Thymus (tissue), 11 donors: ENCODE data around the gene ELMO1. TPM values are rescaled to one million over a fixed set of nuclear protein-coding genes. Genes with fewer than 3 reads are reported as not detected.
A peak's percentile ranks its signal among the peaks of the same experiment; 100 is the strongest.

ENCODE experiments used
- DNase-seq, 9 donors: peaks; one replicate each; pipeline ENCODE4 v3.0.0-alpha.2; 2013; ENCODE audit warnings: low spot score in 9 of 9, low read depth in 6 of 9, missing footprints in 1 of 9
- H3K27ac ChIP-seq, 2 donors: one replicate each; pipeline ENCODE4 v1.5.1; 2013; ENCODE audit warnings: control low read depth in 1 of 2, low read depth in 1 of 2, low read length in 1 of 2, mild to moderate bottlenecking in 1 of 2, moderate library complexity in 1 of 2
- H3K27me3 ChIP-seq, 2 donors: one replicate each; pipeline ENCODE4 v1.5.1; 2013; ENCODE audit warnings: low read length in 1 of 2; ENCODE audit not compliant: control insufficient read depth in 2 of 2, insufficient read depth in 1 of 2
- H3K36me3 ChIP-seq, 2 donors: one replicate each; pipeline ENCODE4 v1.5.1; 2013; ENCODE audit warnings: low read length in 1 of 2, mild to moderate bottlenecking in 1 of 2, moderate library complexity in 1 of 2; ENCODE audit not compliant: control insufficient read depth in 2 of 2, insufficient read depth in 2 of 2
- H3K4me1 ChIP-seq, 2 donors: one replicate each; pipeline ENCODE4 v1.5.1; 2013; ENCODE audit warnings: low read length in 2 of 2; ENCODE audit not compliant: control insufficient read depth in 2 of 2, insufficient read depth in 2 of 2
- H3K4me3 ChIP-seq, 2 donors: one replicate each; pipeline ENCODE4 v1.5.1; 2013; ENCODE audit warnings: low read length in 2 of 2, control low read depth in 1 of 2, mild to moderate bottlenecking in 1 of 2
- H3K9me3 ChIP-seq, 2 donors: one replicate each; pipeline ENCODE4 v1.5.1; 2013; ENCODE audit warnings: low read length in 1 of 2, mild to moderate bottlenecking in 1 of 2; ENCODE audit not compliant: control insufficient read depth in 2 of 2, insufficient read depth in 1 of 2
- WGBS: extraction: QIAGEN DNeasy Blood & Tissue Kit; methylation state at CpG from one replicate; pipeline ENCODE4 v1.1.7; 2013; 5-methylcytosine and 5-hydroxymethylcytosine counted together
- polyA plus RNA-seq: library from polyadenylated mRNA; stranded (reverse); fragments of 200-250 nt; gene quantifications from one replicate; pipeline ENCODE4 v1.2.3, GENCODE V29; 2013
- total RNA-seq: library from RNA; stranded (reverse); fragments of 120-200 nt; gene quantifications from one replicate; pipeline ENCODE4 v1.2.4, GENCODE V29; 2013
- donor health status: healthy.

The ELMO1 gene
- total and polyA plus RNA-seq, 2 donors = 18.7 to 22.5 TPM

- H3K27ac ChIP-seq = no peak overlapping the region
- DNase-seq = peak in 1 of 9 donors; percentile 12
- H3K27me3 ChIP-seq = no peaks in the 10 kb centered on the region
- 87% methylated on average over 1 of the region's 1 CpG for WGBS
- H3K4me3 ChIP-seq = no peak overlapping the region
- no peaks in the 10 kb centered on the region for H3K4me1 ChIP-seq
- H3K9me3 ChIP-seq = no peaks in the 10 kb centered on the region
- peaks cover 3 to 4% of the 10 kb centered on the region in 2 donors for H3K36me3 ChIP-seq
These were observed 554.5 kb downstream of the ELMO1 start for GRCh38 chr7:36894190-36894589.

- 97% methylated on average over 1 of the region's 1 CpG for WGBS
- no peak overlapping the region for H3K4me3 ChIP-seq
- H3K27me3 ChIP-seq = no peaks in the 10 kb centered on the region
- no peak for DNase-seq
- no peak overlapping the region for H3K27ac ChIP-seq
- H3K9me3 ChIP-seq = no peaks in the 10 kb centered on the region
- H3K36me3 ChIP-seq = peaks cover 4 to 14% of the 10 kb centered on the region in 2 donors
- no peaks in the 10 kb centered on the region for H3K4me1 ChIP-seq
These were observed 559.5 kb downstream of the ELMO1 start for GRCh38 chr7:36889182-36889581.

- no peak for DNase-seq
- H3K27me3 ChIP-seq = no peaks in the 10 kb centered on the region
- no peaks in the 10 kb centered on the region for H3K4me1 ChIP-seq
- H3K27ac ChIP-seq = no peak overlapping the region
- no peaks in the 10 kb centered on the region for H3K9me3 ChIP-seq
- 95% methylated on average over 2 of the region's 2 CpGs for WGBS
- H3K4me3 ChIP-seq = no peak overlapping the region
- peaks cover 0 to 12% of the 10 kb centered on the region in 2 donors for H3K36me3 ChIP-seq
These were observed 560.7 kb downstream of the ELMO1 start for GRCh38 chr7:36887969-36888368.

GRCh38 chr7:36887233-36887632 lies 561.4 kb downstream of the ELMO1 start:
- WGBS = 96% methylated on average over 9 of the region's 9 CpGs
- no peaks in the 10 kb centered on the region for H3K4me1 ChIP-seq
- peaks cover 0 to 12% of the 10 kb centered on the region in 2 donors for H3K36me3 ChIP-seq
- no peak for DNase-seq
- H3K4me3 ChIP-seq = no peak overlapping the region
- H3K27me3 ChIP-seq = no peaks in the 10 kb centered on the region
- no peaks in the 10 kb centered on the region for H3K9me3 ChIP-seq
- H3K27ac ChIP-seq = no peak overlapping the region

- Histone ChIP-seq H3K36me3 (peaks cover 0 to 15% of the 10 kb centered on the region in 2 donors), H3K4me1 (no peaks in the 10 kb centered on the region), H3K27ac (no peak overlapping the region), H3K4me3 (no peak overlapping the region), H3K9me3 (no peaks in the 10 kb centered on the region), H3K27me3 (no peaks in the 10 kb centered on the region)
- WGBS = 98% methylated on average over 5 of the region's 5 CpGs
- no peak for DNase-seq
These were observed 563.8 kb downstream of the ELMO1 start for GRCh38 chr7:36884910-36885309.

- no peaks in the 10 kb centered on the region for H3K9me3 ChIP-seq
- H3K27ac ChIP-seq = no peak overlapping the region
- no peak overlapping the region for H3K4me3 ChIP-seq
- no peaks in the 10 kb centered on the region for H3K27me3 ChIP-seq
- DNase-seq = no peak
- 77% methylated on average over 5 of the region's 5 CpGs for WGBS
- peaks cover 0 to 15% of the 10 kb centered on the region in 2 donors for H3K36me3 ChIP-seq
- H3K4me1 ChIP-seq = no peaks in the 10 kb centered on the region
These were observed 564.3 kb downstream of the ELMO1 start for GRCh38 chr7:36884351-36884750.

- WGBS = 96% methylated on average over 11 of the region's 11 CpGs
- H3K27ac ChIP-seq = no peak overlapping the region
- no peaks in the 10 kb centered on the region for H3K4me1 ChIP-seq
- H3K9me3 ChIP-seq = no peaks in the 10 kb centered on the region
- H3K27me3 ChIP-seq = no peaks in the 10 kb centered on the region
- no peak for DNase-seq
- peaks cover 7 to 22% of the 10 kb centered on the region in 2 donors for H3K36me3 ChIP-seq
- no peak overlapping the region for H3K4me3 ChIP-seq
These were observed 567.3 kb downstream of the ELMO1 start for GRCh38 chr7:36881233-36881874.

GRCh38 chr7:36880108-36880507 lies 568.6 kb downstream of the ELMO1 start:
- Histone ChIP-seq H3K27ac (no peak overlapping the region), H3K9me3 (no peaks in the 10 kb centered on the region), H3K4me1 (no peaks in the 10 kb centered on the region), H3K4me3 (no peak overlapping the region), H3K27me3 (no peaks in the 10 kb centered on the region), H3K36me3 (peaks cover 7 to 23% of the 10 kb centered on the region in 2 donors)
- DNase-seq = no peak
- over 99% methylated on average over 3 of the region's 3 CpGs for WGBS

GRCh38 chr7:36879021-36879420 lies 569.6 kb downstream of the ELMO1 start:
- Histone ChIP-seq H3K4me3 (no peak overlapping the region), H3K27ac (no peak overlapping the region), H3K27me3 (no peaks in the 10 kb centered on the region), H3K9me3 (no peaks in the 10 kb centered on the region), H3K4me1 (no peaks in the 10 kb centered on the region), H3K36me3 (peaks cover 7 to 22% of the 10 kb centered on the region in 2 donors)
- no peak for DNase-seq
- WGBS = 72% methylated on average over 4 of the region's 4 CpGs
